ENCODE results near the gene ARID4B. TPM values are rescaled to one million over a fixed set of nuclear protein-coding genes. Genes with fewer than 3 reads are reported as not detected.

Gene ARID4B
- total and polyA plus RNA-seq, 2 of the 13 experiments (the other 11 are each of a cell fraction or from before 2014, with no cell fraction given), result 9.7 to 24.6 TPM

DNA sequence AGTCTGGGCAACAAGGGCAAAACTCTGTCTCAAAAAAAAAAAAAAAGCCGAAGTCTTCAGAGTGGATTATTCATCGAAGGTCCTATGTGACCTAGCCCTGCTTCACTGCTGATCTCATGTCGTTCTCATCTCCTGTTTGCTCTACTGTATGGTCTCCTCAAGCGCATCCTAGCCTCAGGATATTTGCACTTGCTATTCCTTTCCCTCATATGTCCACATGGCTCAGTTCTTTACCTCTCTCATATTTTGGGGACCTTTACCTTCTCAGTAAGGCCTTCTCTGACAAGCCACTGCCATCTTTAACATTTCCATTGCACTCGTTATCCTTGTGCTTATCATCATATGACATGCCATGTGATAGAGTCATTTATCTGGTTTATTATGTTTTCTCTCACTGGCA lies 41.8 kb upstream of the ARID4B start:
- intact Hi-C loops (cut with micrococcal nuclease; ENCODE audit: unreplicated experiment), result no loop called here
- Histone ChIP-seq H3K4me1 (ENCODE audit: insufficient read depth, low read length) (peaks cover 35% of the 10 kb centered on the region), H2AFZ (ENCODE audit: low read length) (no peak overlapping the region), H3K9ac (ENCODE audit: insufficient read depth, low read depth, low read length) (no peak overlapping the region), H3K4me2 (ENCODE audit: low read depth, low read length) (0 out of 2 replicates have a peak overlapping the region, but pooled peaks have one; percentile 20), H4K20me1 (ENCODE audit: insufficient read depth, low read length) (no peaks in the 10 kb centered on the region), H3K27ac (ENCODE audit: extremely low read length, insufficient read depth, low read length) (no peak overlapping the region), H3K4me3 (replicated peaks in 1 of 3; ENCODE audit: insufficient read depth in 1 of 3, low read depth in 2 of 3, low read length in 3 of 3) (no peak overlapping the region), H3K27me3 (ENCODE audit: control insufficient read depth in 1 of 2, insufficient read depth in 2 of 2, low read length in 2 of 2) (no peaks in the 10 kb centered on the region; a peak in 1 of 5 replicates), H3K79me2 (ENCODE audit: insufficient read depth, low read length) (peaks cover 38% of the 10 kb centered on the region), H3K9me3 (ENCODE audit: low read length) (no peaks in the 10 kb centered on the region), H3K36me3 (replicated peaks in 1 of 2; ENCODE audit: control insufficient read depth in 1 of 2, insufficient read depth in 2 of 2, low read length in 2 of 2) (peaks cover 1 to 5% of the 10 kb centered on the region in 2 experiments; a peak in 3 of 5 replicates)
- 95% methylated on average over 5 of the region's 5 CpGs for WGBS (ENCODE audit: low lambda C conversion rate)
- ATAC-seq (no peak), DNase-seq (ENCODE audit: low spot score) (no peak), FAIRE-seq (no peak)
- POLR2A ChIA-PET, result no interaction called here
- CTCF ChIA-PET (ENCODE audit: low intra/inter-chr PET ratio, low total read pairs), result no interaction called here
- TF ChIP-seq FIP1L1 (IDR thresholded peaks at IDR 0.05; ENCODE audit: borderline replicate concordance, insufficient read depth, low read depth, low read length) (no peak), ZNF576 (CRISPR knock-in tag; IDR thresholded peaks at IDR 0.05) (no peak), KLF12 (CRISPR knock-in tag; IDR thresholded peaks at IDR 0.05; ENCODE audit: borderline replicate concordance) (no peak), NR2F1 (CRISPR knock-in tag; IDR thresholded peaks at IDR 0.05) (no peak)
- TSS peak; percentile 38 for BruUV-seq (replicated peaks)
- in situ Hi-C loops (cut with HindIII; ENCODE audit: extremely low pct_ligation_motif_present, low pct_unique_long_range_greater_than_20kb), result no loop called here

GRCh38 chr1:235368428-235368827 lies 40.4 kb upstream of the ARID4B start:
- Histone ChIP-seq H3K4me2 (ENCODE audit: low read depth, low read length) (peak overlapping the region; percentile 92), H3K4me3 (replicated peaks in 1 of 3; ENCODE audit: insufficient read depth in 1 of 3, low read depth in 2 of 3, low read length in 3 of 3) (peak overlapping the region; percentile 84 to 97 (median 97)), H3K36me3 (replicated peaks in 1 of 2; ENCODE audit: control insufficient read depth in 1 of 2, insufficient read depth in 2 of 2, low read length in 2 of 2) (peaks cover 0 to 5% of the 10 kb centered on the region in 2 experiments; a peak in 2 of 5 replicates), H3K27ac (ENCODE audit: extremely low read length, insufficient read depth, low read length) (no peak overlapping the region), H2AFZ (ENCODE audit: low read length) (no peak overlapping the region), H3K27me3 (ENCODE audit: control insufficient read depth in 1 of 2, insufficient read depth in 2 of 2, low read length in 2 of 2) (no peaks in the 10 kb centered on the region; a peak in 1 of 5 replicates), H4K20me1 (ENCODE audit: insufficient read depth, low read length) (no peaks in the 10 kb centered on the region), H3K9ac (ENCODE audit: insufficient read depth, low read depth, low read length) (peak overlapping the region; percentile 89), H3K9me3 (ENCODE audit: low read length) (no peaks in the 10 kb centered on the region), H3K4me1 (ENCODE audit: insufficient read depth, low read length) (peaks cover 35% of the 10 kb centered on the region), H3K79me2 (ENCODE audit: insufficient read depth, low read length) (peaks cover 36% of the 10 kb centered on the region)
- in situ Hi-C loops (cut with HindIII; ENCODE audit: extremely low pct_ligation_motif_present, low pct_unique_long_range_greater_than_20kb), result no loop called here
- BruUV-seq (replicated peaks), result no TSS peak
- intact Hi-C loops (cut with micrococcal nuclease; ENCODE audit: unreplicated experiment), result no loop called here
- 70% methylated on average over 5 of the region's 5 CpGs for WGBS (ENCODE audit: low lambda C conversion rate)
- ATAC-seq (no peak), FAIRE-seq (no peak), DNase-seq (ENCODE audit: low spot score) (no peak)
- ChIA-PET POLR2A (interaction anchor here (0.6 to 1.9 kb wide), 2 partner anchors 37 to 47 kb away, joined by 3 to 15 read pairs; no protein-coding TSS in a partner anchor), CTCF (ENCODE audit: low intra/inter-chr PET ratio, low total read pairs) (no interaction called here)
- TF ChIP-seq HNRNPUL1 (IDR thresholded peaks at IDR 0.05; ENCODE audit: low read depth, low read length) (no peak), ZNF317 (CRISPR knock-in tag; IDR thresholded peaks at IDR 0.05) (no peak), CAMTA2 (CRISPR knock-in tag; IDR thresholded peaks at IDR 0.05; ENCODE audit: borderline replicate concordance) (no peak), ZNF556 (CRISPR knock-in tag; IDR thresholded peaks at IDR 0.05; ENCODE audit: borderline replicate concordance) (no peak), RFXANK (CRISPR knock-in tag; IDR thresholded peaks at IDR 0.05) (no peak), FUBP1 (CRISPR knock-in tag; IDR thresholded peaks at IDR 0.05; ENCODE audit: borderline replicate concordance) (no peak)
- TF ChIP-seq, protein P1, sequence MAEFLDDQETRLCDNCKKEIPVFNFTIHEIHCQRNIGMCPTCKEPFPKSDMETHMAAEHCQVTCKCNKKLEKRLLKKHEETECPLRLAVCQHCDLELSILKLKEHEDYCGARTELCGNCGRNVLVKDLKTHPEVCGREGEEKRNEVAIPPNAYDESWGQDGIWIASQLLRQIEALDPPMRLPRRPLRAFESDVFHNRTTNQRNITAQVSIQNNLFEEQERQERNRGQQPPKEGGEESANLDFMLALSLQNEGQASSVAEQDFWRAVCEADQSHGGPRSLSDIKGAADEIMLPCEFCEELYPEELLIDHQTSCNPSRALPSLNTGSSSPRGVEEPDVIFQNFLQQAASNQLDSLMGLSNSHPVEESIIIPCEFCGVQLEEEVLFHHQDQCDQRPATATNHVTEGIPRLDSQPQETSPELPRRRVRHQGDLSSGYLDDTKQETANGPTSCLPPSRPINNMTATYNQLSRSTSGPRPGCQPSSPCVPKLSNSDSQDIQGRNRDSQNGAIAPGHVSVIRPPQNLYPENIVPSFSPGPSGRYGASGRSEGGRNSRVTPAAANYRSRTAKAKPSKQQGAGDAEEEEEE (CRISPR knock-in tag; IDR thresholded peaks at IDR 0.05; ENCODE audit: borderline replicate concordance), result no peak
- TF ChIP-seq, protein P2, sequence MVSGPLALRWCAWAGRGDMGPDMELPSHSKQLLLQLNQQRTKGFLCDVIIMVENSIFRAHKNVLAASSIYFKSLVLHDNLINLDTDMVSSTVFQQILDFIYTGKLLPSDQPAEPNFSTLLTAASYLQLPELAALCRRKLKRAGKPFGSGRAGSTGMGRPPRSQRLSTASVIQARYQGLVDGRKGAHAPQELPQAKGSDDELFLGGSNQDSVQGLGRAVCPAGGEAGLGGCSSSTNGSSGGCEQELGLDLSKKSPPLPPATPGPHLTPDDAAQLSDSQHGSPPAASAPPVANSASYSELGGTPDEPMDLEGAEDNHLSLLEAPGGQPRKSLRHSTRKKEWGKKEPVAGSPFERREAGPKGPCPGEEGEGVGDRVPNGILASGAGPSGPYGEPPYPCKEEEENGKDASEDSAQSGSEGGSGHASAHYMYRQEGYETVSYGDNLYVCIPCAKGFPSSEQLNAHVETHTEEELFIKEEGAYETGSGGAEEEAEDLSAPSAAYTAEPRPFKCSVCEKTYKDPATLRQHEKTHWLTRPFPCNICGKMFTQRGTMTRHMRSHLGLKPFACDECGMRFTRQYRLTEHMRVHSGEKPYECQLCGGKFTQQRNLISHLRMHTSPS (CRISPR knock-in tag; IDR thresholded peaks at IDR 0.05; ENCODE audit: low read depth), result no peak

Data from HepG2 (cell line).